H1 (cell line): ENCODE results near the gene RICTOR. TPM values are rescaled to one million over a fixed set of nuclear protein-coding genes. Genes with fewer than 3 reads are reported as not detected.

ENCODE experiments used
- CTCF ChIA-PET: fragments of 300-600 bp; sonication (Branson Sonifier 250); formaldehyde crosslinking; loops from one replicate; lab custom pipeline; 2021; ENCODE audit not compliant: partially characterized antibody; lab: Charles Lee
- POLR2A ChIA-PET: fragments of 300-600 bp; sonication (Branson Sonifier 250); formaldehyde crosslinking; loops from one replicate; lab custom pipeline; 2021; ENCODE audit warnings: inconsistent platforms; ENCODE audit not compliant: partially characterized antibody; lab: Charles Lee
- DNase-seq, 2 experiments: peaks; one replicate each; pipeline versions ENCODE4 v3.0.0 to v3.0.0-alpha.2; 2010 to 2022; ENCODE audit warnings: low spot score in 2 of 2, low read depth in 1 of 2, mixed read lengths in 1 of 2
- FAIRE-seq: peaks from 2 replicates; lab custom pipeline; 2011; peaks lifted over from hg19 to GRCh38; lab: Jason Lieb, UNC
- H2AFZ ChIP-seq: 2 replicates; pipeline ENCODE4 v1.8.1; 2012; ENCODE audit warnings: low read length, inconsistent platforms
- H2AK5ac ChIP-seq: 2 replicates; pipeline ENCODE4 v1.6.1; 2013; ENCODE audit warnings: low read depth, low read length
- H2BK120ac ChIP-seq: replicated peaks from 2 replicates; pipeline ENCODE3; 2013; ENCODE audit warnings: low read depth, low read length, inconsistent platforms
- H2BK12ac ChIP-seq: 2 replicates; pipeline ENCODE4 v1.6.1; 2013; ENCODE audit warnings: low read depth, low read length
- H2BK15ac ChIP-seq: 2 replicates; pipeline ENCODE4 v1.6.1; 2013; ENCODE audit warnings: low read length
- H2BK20ac ChIP-seq: 2 replicates; pipeline ENCODE4 v1.6.1; 2013; ENCODE audit warnings: low read length
- H2BK5ac ChIP-seq: 2 replicates; pipeline ENCODE4 v1.6.1; 2013; ENCODE audit warnings: low read depth, low read length
- H3K14ac ChIP-seq: 2 replicates; pipeline ENCODE4 v1.6.1; 2013; ENCODE audit warnings: inconsistent platforms; ENCODE audit not compliant: insufficient read length
- H3K18ac ChIP-seq: 2 replicates; pipeline ENCODE4 v1.6.1; 2013; ENCODE audit warnings: low read length; ENCODE audit errors: extremely low read depth
- H3K23ac ChIP-seq: 2 replicates; pipeline ENCODE4 v1.6.1; 2013; ENCODE audit warnings: inconsistent platforms; ENCODE audit not compliant: insufficient read length
- H3K23me2 ChIP-seq: 2 replicates; pipeline ENCODE4 v1.6.1; 2013; ENCODE audit warnings: low read depth, low read length
- H3K27ac ChIP-seq: 2 replicates; pipeline ENCODE4 v1.6.1; 2011; ENCODE audit warnings: low read depth, low read length, inconsistent platforms
- H3K27me3 ChIP-seq, 4 experiments: replicated peaks in 1 of 4; 1 replicate in 1 of 4; 2 replicates in 3 of 4; pipeline versions ENCODE4 v1.6.1 to v1.8.1; 2011 to 2013; ENCODE audit warnings: low read length in 3 of 4, mild to moderate bottlenecking in 3 of 4, inconsistent platforms in 2 of 4, mixed read lengths in 2 of 4, moderate library complexity in 1 of 4; ENCODE audit not compliant: control insufficient read depth in 3 of 4, insufficient read depth in 3 of 4; ENCODE audit errors: extremely low read depth in 1 of 4
- H3K36me3 ChIP-seq, 4 experiments: 2 replicates each; pipeline versions ENCODE4 v1.6.1 to v1.8.1; 2011 to 2013; ENCODE audit warnings: mild to moderate bottlenecking in 4 of 4, low read length in 3 of 4, moderate library complexity in 2 of 4, control low read depth in 1 of 4, inconsistent platforms in 1 of 4; ENCODE audit not compliant: insufficient read depth in 4 of 4, control insufficient read depth in 2 of 4
- H3K4ac ChIP-seq: replicated peaks from 2 replicates; pipeline ENCODE3; 2013; ENCODE audit warnings: low read length, low read depth, mixed read lengths, inconsistent platforms; ENCODE audit not compliant: insufficient read length
- H3K4me1 ChIP-seq, 4 experiments: replicated peaks in 1 of 4; 1 replicate in 1 of 4; 2 replicates in 3 of 4; pipeline versions ENCODE4 v1.6.1 to v1.8.1; 2011 to 2013; ENCODE audit warnings: low read length in 3 of 4, inconsistent platforms in 2 of 4, mixed read lengths in 1 of 4; ENCODE audit not compliant: insufficient read depth in 4 of 4, control insufficient read depth in 3 of 4
- H3K4me2 ChIP-seq, 2 experiments: 2 replicates each; pipeline versions ENCODE4 v1.6.1 to v1.8.1; 2011 to 2013; ENCODE audit warnings: low read depth in 2 of 2, low read length in 2 of 2, control low read depth in 1 of 2, inconsistent platforms in 1 of 2, mild to moderate bottlenecking in 1 of 2; ENCODE audit not compliant: insufficient read depth in 1 of 2
- H3K4me3 ChIP-seq, 4 experiments: fragments of 200-600, 300-600 bp in 1 of 4; sonication (generic), shearing (Covaris generic), sonication (Bioruptor Twin) in 1 of 4; 2 replicates each; pipeline versions ENCODE4 v1.5.1 to v1.8.1; 2011 to 2016; ENCODE audit warnings: low read length in 4 of 4, low read depth in 3 of 4, control low read depth in 2 of 4, inconsistent platforms in 2 of 4, mild to moderate bottlenecking in 2 of 4, mixed read lengths in 1 of 4, moderate library complexity in 1 of 4; ENCODE audit not compliant: insufficient read depth in 2 of 4; ENCODE audit errors: extremely low read depth in 1 of 4
- H3K56ac ChIP-seq: replicated peaks from 2 replicates; pipeline ENCODE3; 2013; ENCODE audit warnings: low read depth, mild to moderate bottlenecking, mixed read lengths, low read length, inconsistent platforms; ENCODE audit not compliant: insufficient read length
- H3K79me1 ChIP-seq: 2 replicates; pipeline ENCODE4 v1.6.1; 2013; ENCODE audit warnings: low read depth, low read length, control low read depth
- H3K79me2 ChIP-seq, 2 experiments: 2 replicates each; pipeline versions ENCODE4 v1.6.1 to v1.8.1; 2012 to 2013; ENCODE audit warnings: low read length in 2 of 2, mild to moderate bottlenecking in 2 of 2, inconsistent platforms in 1 of 2; ENCODE audit not compliant: insufficient read depth in 2 of 2, control insufficient read depth in 1 of 2
- H3K9ac ChIP-seq, 4 experiments: replicated peaks in 1 of 4; 1 replicate in 1 of 4; 2 replicates in 3 of 4; pipeline versions ENCODE4 v1.6.1 to v1.8.1; 2011 to 2013; ENCODE audit warnings: low read depth in 3 of 4, low read length in 3 of 4, control low read depth in 2 of 4, mild to moderate bottlenecking in 2 of 4, moderate library complexity in 2 of 4, inconsistent platforms in 1 of 4; ENCODE audit errors: extremely low read depth in 1 of 4
- H3K9me3 ChIP-seq, 2 experiments: 2 replicates each; pipeline versions ENCODE4 v1.6.1 to v1.8.1; 2012 to 2013; ENCODE audit warnings: mild to moderate bottlenecking in 2 of 2, moderate library complexity in 2 of 2, control low read depth in 1 of 2, inconsistent platforms in 1 of 2, low read depth in 1 of 2, low read length in 1 of 2, mixed read lengths in 1 of 2; ENCODE audit not compliant: insufficient read depth in 2 of 2
- H4K20me1 ChIP-seq, 2 experiments: replicated peaks in 1 of 2; 2 replicates each; pipeline versions ENCODE3 to v1.8.1; 2011 to 2013; ENCODE audit warnings: inconsistent platforms in 2 of 2, low read length in 2 of 2, mild to moderate bottlenecking in 1 of 2; ENCODE audit not compliant: insufficient read depth in 2 of 2, control insufficient read depth in 1 of 2
- H4K5ac ChIP-seq: 2 replicates; pipeline ENCODE4 v1.6.1; 2013; ENCODE audit warnings: low read length, low read depth, mixed read lengths, inconsistent platforms; ENCODE audit not compliant: insufficient read length
- H4K8ac ChIP-seq: 2 replicates; pipeline ENCODE4 v1.8.0; 2013; ENCODE audit warnings: mild to moderate bottlenecking, moderate library complexity, low read length, inconsistent platforms; ENCODE audit not compliant: insufficient read depth; ENCODE audit errors: extremely low read depth
- H4K91ac ChIP-seq: replicated peaks from 2 replicates; pipeline ENCODE3; 2013; ENCODE audit warnings: low read length, mixed read lengths, inconsistent platforms; ENCODE audit not compliant: insufficient read length
- CTCF ChIP-seq, 3 experiments: IDR thresholded peaks; 1 replicate in 2 of 3; 2 replicates in 1 of 3; pipeline versions ENCODE4 v1.5.1 to v1.6.1; 2011; ENCODE audit warnings: low read length in 3 of 3, mild to moderate bottlenecking in 3 of 3, inconsistent platforms in 2 of 3, low read depth in 1 of 3, moderate library complexity in 1 of 3; ENCODE audit not compliant: insufficient read depth in 1 of 3; ENCODE audit errors: control extremely low read depth in 1 of 3
- EGR1 ChIP-seq: IDR thresholded peaks from 2 replicates; pipeline ENCODE4 v1.6.1; 2011; ENCODE audit warnings: low read depth, low read length, borderline replicate concordance
- KDM4A ChIP-seq: IDR thresholded peaks from one replicate; pipeline ENCODE4 v1.7.1; 2012; ENCODE audit warnings: low read depth, mild to moderate bottlenecking, moderate library complexity, low read length, inconsistent platforms; ENCODE audit not compliant: severe bottlenecking
- RAD21 ChIP-seq, 2 experiments: IDR thresholded peaks in 1 of 2; conservative IDR thresholded peaks in 1 of 2; 2 replicates each; pipeline ENCODE4 v1.6.1; 2011; ENCODE audit warnings: low read depth in 2 of 2, low read length in 2 of 2, improper control_type of control experiment in 1 of 2, inconsistent platforms in 1 of 2, mild to moderate bottlenecking in 1 of 2, moderate library complexity in 1 of 2
- RNF2 ChIP-seq: fragments of 200-900, 300-1000 bp; sonication (generic); IDR thresholded peaks from 2 replicates; pipeline ENCODE4 v1.7.1; 2016; ENCODE audit warnings: borderline replicate concordance, low read depth, mild to moderate bottlenecking, antibody characterized with exemption, low read length; ENCODE audit not compliant: poor library complexity, severe bottlenecking; ENCODE audit errors: missing control alignments
- WGBS, 2 experiments: shearing (Covaris generic) in 1 of 2; methylation state at CpG; one replicate each; pipeline versions ENCODE4 v1.1.6 to v1.1.7; 2013 to 2015; ENCODE audit warnings: low lambda C conversion rate in 2 of 2, mixed read lengths in 2 of 2, inconsistent platforms in 1 of 2, low coverage in 1 of 2, missing lambda C conversion rate in 1 of 2; ENCODE audit not compliant: insufficient replicate concordance in 2 of 2, insufficient coverage in 1 of 2, insufficient read length in 1 of 2; ENCODE audit errors: extremely low coverage in 1 of 2, missing lambda C conversion rate in 1 of 2; 5-methylcytosine and 5-hydroxymethylcytosine counted together
- polyA plus RNA-seq, 7 experiments: library from polyadenylated mRNA; depleted of rRNA in 3 of 7; stranded (reverse) in 5 of 7; unstranded in 2 of 7; fragments of >200 nt in 5 of 7; fragments of 200-250 nt in 2 of 7; gene quantifications; 1 replicate in 5 of 7; 2 replicates in 1 of 7; 4 replicates in 1 of 7; pipeline versions ENCODE4 v1.2.1 to v1.2.3, GENCODE V29; 2011 to 2013; ENCODE audit warnings: missing spikeins in 2 of 7, mixed read lengths in 2 of 7
- total RNA-seq: library from RNA; stranded (reverse); fragmentation: NEBNext Ultra II Directional; extraction: Animal tissue kit (Norgen Biotek cat#: 25700); gene quantifications from 2 replicates; pipeline ENCODE4 v1.2.1, GENCODE V29; 2021

RICTOR gene
- total and polyA plus RNA-seq, 2 of the 8 experiments (the other 6 are each of a cell fraction or from before 2014, with no cell fraction given): 4.3 to 26.6 TPM

- H3K27ac ChIP-seq: no peak overlapping the region
- H3K79me1 ChIP-seq: no peaks in the 10 kb centered on the region
- no peaks in the 10 kb centered on the region for H4K20me1 ChIP-seq
- H3K4me1 ChIP-seq: no peaks in the 10 kb centered on the region
- no peak overlapping the region for H3K4me2 ChIP-seq
- no peak overlapping the region for H2BK15ac ChIP-seq
- H3K4ac ChIP-seq: no peak overlapping the region
- no peak overlapping the region for H4K8ac ChIP-seq
- no peak overlapping the region for H3K18ac ChIP-seq
- H3K23me2 ChIP-seq: no peaks in the 10 kb centered on the region
- no peak overlapping the region for H4K91ac ChIP-seq
- H2BK120ac ChIP-seq: no peak overlapping the region
- no peaks in the 10 kb centered on the region for H3K27me3 ChIP-seq
- no peak overlapping the region for H3K9ac ChIP-seq
- H3K4me3 ChIP-seq: no peak overlapping the region
- TF ChIP-seq RAD21 (IDR thresholded peaks at IDR 0.05 in 1 of 2, conservative IDR thresholded peaks at IDR 0.05 in 1 of 2; ENCODE audit: low read depth in 2 of 2, low read length in 2 of 2): peak; percentile 64 to 66
- TF ChIP-seq KDM4A: no peak
- peak in 2 of 3 experiments; percentile 28 to 44; a peak in 2 of 4 replicates for TF ChIP-seq CTCF (IDR thresholded peaks at IDR 0.05; ENCODE audit: control extremely low read depth in 1 of 3, insufficient read depth in 1 of 3, low read depth in 1 of 3, low read length in 3 of 3)
- no peak for TF ChIP-seq RNF2
- TF ChIP-seq EGR1: no peak
- no peak overlapping the region for H3K14ac ChIP-seq
- no peaks in the 10 kb centered on the region; a peak in 1 of 8 replicates for H3K36me3 ChIP-seq
- H2BK12ac ChIP-seq: no peak overlapping the region
- H3K23ac ChIP-seq: no peak overlapping the region
- H2AFZ ChIP-seq: no peak overlapping the region
- ChIA-PET CTCF (interaction anchor here (0.6 to 4.2 kb wide), 13 partner anchors 13 to 206 kb away, joined by 3 to 40 read pairs (median 3); no protein-coding TSS in a partner anchor), POLR2A (interaction anchor here (1.0 kb wide), 1 partner anchor 8 kb away, joined by 4 read pairs; no protein-coding TSS in a partner anchor)
- H3K79me2 ChIP-seq: no peaks in the 10 kb centered on the region
- WGBS, 2 experiments: 84% methylated on average over 3 of the region's 3 CpGs; no CpG with 5 or more reads in 1 of the 2 experiments
- H2BK20ac ChIP-seq: no peak overlapping the region
- no peak overlapping the region for H2AK5ac ChIP-seq
- no peak for FAIRE-seq
- H2BK5ac ChIP-seq: no peak overlapping the region
- no peak overlapping the region for H4K5ac ChIP-seq
- DNase-seq: no peak
- no peak overlapping the region for H3K56ac ChIP-seq
- peaks cover 0 to 2% of the 10 kb centered on the region in 2 experiments; a peak in 1 of 4 replicates for H3K9me3 ChIP-seq
These were observed 68.5 kb downstream of the RICTOR start for GRCh38 chr5:39005566-39006232.
